MM.1S (cell line): Measurements from ENCODE around the gene BUB3.

Source experiments
- CTCF ChIP-seq: fragments of 300-600 bp; sonication (generic); IDR thresholded peaks from 2 replicates; pipeline ENCODE4 v1.5.1; 2016; ENCODE audit warnings: antibody characterized with exemption, low read length, mixed read lengths
- EZH2 ChIP-seq: fragments of 300-600 bp; sonication (generic); optimal IDR thresholded peaks from 2 replicates; pipeline ENCODE3; 2017; ENCODE audit warnings: low read depth, mild to moderate bottlenecking, antibody characterized with exemption, low read length, mixed read lengths
- EZH2phosphoT487 ChIP-seq: fragments of 300-600 bp; sonication (generic); IDR thresholded peaks from 2 replicates; pipeline ENCODE4 v1.6.1; 2018; ENCODE audit warnings: antibody characterized with exemption, low read length

- no peak for TF ChIP-seq CTCF
- no peak for TF ChIP-seq EZH2
- TF ChIP-seq EZH2phosphoT487: no peak
Observed at GRCh38 chr10:123143825-123144168, 10.4 kb upstream of the BUB3 start.
